Glomerular endothelial cell (primary cell): ENCODE data around the gene UBE2R2. TPM values are rescaled to one million over a fixed set of nuclear protein-coding genes. Genes with fewer than 3 reads are reported as not detected.

Experiments
- total RNA-seq: library from RNA; depleted of rRNA; stranded (reverse); fragments of >200 nt; gene quantifications from 2 replicates; pipeline ENCODE4 v1.2.3, GENCODE V29; 2015

UBE2R2 gene
- total RNA-seq, 1 donor from 2014 or later, result 49.7 TPM

Other genes starting within 250 kb of the UBE2R2 start
- 26.7 and 26.8 TPM in 2 replicates for gene PRSS3, start 21.6 kb upstream of the UBE2R2 start, total RNA-seq
- 31.6 and 35.2 TPM in 2 replicates for gene UBAP2, start 231.7 kb downstream of the UBE2R2 start, total RNA-seq